Hematopoietic multipotent progenitor cell (in vitro differentiated cells): ENCODE data around the gene SFRP5. TPM values are rescaled to one million over a fixed set of nuclear protein-coding genes. Genes with fewer than 3 reads are reported as not detected.

Source experiments
- DNase-seq, 3 donors: peaks; one replicate each; pipeline ENCODE4 v3.0.0-alpha.2; 2011 to 2015; ENCODE audit warnings: low read depth in 2 of 3, low spot score in 2 of 3
- total RNA-seq: library from RNA; depleted of rRNA; stranded (reverse); fragments of >200 nt; gene quantifications from one replicate; pipeline ENCODE4 v1.2.3, GENCODE V29; 2012

Gene SFRP5
- total RNA-seq, 1 donor, result 1.9 TPM

- DNase-seq, result no peak
Measured at GRCh38 chr10:97743169-97743943, 28.4 kb downstream of the SFRP5 start.

DNA sequence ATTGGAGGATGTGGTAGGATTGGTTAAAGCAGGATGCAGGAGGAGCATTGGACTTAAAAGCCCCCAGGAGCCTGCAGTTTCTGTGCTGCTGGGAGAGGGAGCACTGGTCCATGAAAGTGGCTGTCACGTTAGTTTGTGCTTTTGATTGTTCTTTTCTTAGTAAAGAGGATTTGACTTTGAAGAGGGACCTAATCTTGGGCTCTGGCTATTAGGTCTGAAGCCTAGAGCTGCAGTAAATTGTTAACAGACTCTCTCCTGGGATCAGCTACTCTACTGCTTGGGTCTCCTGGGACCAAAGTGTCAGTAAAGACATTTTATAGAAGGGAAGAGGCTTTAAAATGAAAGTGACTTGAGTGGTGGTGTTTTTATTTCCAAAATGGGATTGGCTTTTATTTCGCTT lies 31.2 kb downstream of the SFRP5 start:
- no peak for DNase-seq

DNA sequence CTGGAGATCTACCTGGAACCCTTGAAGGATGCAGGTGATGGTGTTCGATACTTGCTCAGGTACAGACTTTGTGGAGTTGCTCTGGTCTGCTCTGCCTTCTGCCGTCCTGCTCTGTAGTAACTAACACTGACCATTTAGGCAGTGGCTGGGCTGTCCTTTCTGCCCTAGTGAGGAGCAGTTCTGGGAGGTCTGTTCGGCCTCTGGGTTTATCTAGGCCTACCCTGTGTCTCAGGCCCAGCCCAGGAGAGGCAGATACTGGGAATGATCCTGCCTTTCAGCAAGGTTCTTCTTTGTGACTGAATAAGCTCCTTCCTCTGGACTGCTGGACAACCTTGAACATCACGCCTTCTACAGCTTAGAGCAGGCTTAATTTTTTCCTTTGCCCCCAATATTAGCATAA lies 33.2 kb downstream of the SFRP5 start:
- no peak for DNase-seq

DNA sequence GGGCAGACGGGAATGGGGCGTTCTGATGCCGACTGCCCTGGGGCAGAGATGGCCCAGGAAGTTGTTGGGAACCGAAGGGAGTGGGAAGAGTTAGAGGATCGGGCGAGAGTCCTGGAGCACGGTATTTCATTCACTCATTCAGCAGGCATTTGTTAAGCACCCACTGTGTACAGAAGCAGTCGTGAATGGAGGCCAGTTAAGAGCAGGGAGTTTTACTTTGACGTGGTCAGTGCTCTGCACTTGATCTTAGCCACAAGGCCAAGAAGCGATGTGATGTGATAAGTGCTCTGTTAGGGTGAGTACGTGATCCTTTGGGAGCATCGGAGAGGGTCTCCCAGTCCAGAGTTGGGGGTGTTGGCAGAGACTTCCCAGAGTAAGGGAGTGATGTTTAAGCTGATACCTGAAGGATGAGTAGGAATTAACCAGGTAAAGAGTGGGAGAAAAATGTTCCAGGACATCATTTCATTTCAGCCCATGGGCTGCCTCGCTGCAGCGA lies 34.0 kb downstream of the SFRP5 start:
- no peak for DNase-seq

GRCh38 chr10:97736902-97737769 lies 34.7 kb downstream of the SFRP5 start, which contains the start of gene ZFYVE27:
TSS of gene ZFYVE27 (plus strand) at chr10:97737128. CDS start at chr10:97738478, 1,350 bp downstream.
- DNase-seq, result peak; percentile 93 to 96 (median 94)

- no peak for DNase-seq
Measured at GRCh38 chr10:97736403-97736901, 35.3 kb downstream of the SFRP5 start.

GRCh38 chr10:97734021-97734420 lies 37.8 kb downstream of the SFRP5 start:
- no peak for DNase-seq

DNA sequence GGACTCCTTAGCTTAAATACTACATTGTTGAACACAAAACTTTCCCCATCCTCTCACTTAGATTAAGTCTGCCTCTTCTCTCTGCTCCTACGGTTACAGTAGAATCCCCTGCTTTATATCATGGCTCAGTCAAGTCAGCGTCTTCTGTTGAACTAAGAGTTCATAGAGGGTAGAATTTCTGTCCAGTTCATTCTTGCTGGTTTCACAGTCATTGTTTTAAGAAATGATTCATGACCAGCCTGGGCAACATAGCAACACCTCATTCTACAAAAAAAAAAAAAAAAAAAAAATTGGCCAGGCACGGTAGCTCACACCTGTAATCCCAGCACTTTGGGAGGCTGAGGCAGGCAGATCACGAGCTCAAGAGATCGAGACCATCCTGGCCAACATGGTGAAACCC lies 38.5 kb downstream of the SFRP5 start:
- DNase-seq, result no peak

GRCh38 chr10:97732052-97732359 lies 39.8 kb downstream of the SFRP5 start:
- DNase-seq, result no peak

DNA sequence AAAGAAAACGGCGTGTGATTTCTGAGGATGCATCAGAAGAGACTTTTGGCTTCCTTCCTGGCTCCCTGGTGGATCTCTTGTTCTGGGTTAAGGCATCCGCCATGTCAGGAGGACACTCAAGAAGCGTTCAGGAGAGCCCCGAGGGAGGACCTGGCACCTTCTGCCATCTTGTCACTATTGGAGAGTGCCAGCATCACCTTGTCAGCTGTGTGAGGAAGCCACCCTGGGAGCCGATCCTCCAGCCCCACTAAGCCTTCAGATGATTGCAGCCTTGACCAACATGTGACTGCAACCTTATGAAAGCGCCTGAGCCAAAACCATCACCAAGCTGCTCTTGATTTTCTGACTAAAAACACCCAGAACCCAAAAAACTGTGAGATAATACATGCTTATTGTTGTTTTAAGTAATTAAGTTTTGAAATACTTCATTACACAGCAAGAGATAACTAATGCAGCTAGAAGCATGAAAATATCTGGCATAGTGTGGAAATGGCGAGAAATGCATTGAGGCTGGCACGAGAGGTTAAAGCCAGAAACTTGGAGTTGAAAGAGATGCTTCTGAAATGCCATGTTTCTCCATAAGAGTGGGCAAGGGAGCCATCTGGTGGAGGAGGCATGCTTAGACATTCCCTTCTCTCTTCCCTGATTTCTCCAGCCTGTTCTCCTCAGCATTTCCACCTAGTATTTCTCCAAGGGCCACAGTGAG lies 40.3 kb downstream of the SFRP5 start:
- peak; percentile 34 to 78 (median 61) for DNase-seq

DNA sequence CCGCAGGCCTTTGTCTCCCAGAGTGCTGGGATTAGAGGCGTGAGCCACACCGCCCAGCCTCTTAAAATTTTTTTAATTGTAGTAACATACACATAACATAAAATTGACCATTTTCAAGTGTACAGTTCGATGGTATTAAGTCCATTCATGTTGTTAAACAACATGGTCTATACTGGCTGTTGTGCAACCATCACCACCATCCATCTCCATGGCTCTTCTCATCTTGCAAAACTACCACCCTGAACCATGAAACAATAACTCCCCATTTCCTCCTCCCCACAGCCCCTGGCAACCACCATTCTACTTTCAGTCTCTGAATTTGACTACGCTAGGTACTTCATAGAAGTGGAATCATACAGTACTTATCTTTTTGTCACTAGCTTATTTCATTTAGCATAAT lies 42.8 kb downstream of the SFRP5 start:
- no peak for DNase-seq

GRCh38 chr10:97726636-97727178 lies 45.1 kb downstream of the SFRP5 start:
- DNase-seq, result no peak

- no peak for DNase-seq
Measured at GRCh38 chr10:97724341-97724941, 47.4 kb downstream of the SFRP5 start.

- no peak for DNase-seq
Measured at GRCh38 chr10:97723001-97723400, 48.8 kb downstream of the SFRP5 start.

DNA sequence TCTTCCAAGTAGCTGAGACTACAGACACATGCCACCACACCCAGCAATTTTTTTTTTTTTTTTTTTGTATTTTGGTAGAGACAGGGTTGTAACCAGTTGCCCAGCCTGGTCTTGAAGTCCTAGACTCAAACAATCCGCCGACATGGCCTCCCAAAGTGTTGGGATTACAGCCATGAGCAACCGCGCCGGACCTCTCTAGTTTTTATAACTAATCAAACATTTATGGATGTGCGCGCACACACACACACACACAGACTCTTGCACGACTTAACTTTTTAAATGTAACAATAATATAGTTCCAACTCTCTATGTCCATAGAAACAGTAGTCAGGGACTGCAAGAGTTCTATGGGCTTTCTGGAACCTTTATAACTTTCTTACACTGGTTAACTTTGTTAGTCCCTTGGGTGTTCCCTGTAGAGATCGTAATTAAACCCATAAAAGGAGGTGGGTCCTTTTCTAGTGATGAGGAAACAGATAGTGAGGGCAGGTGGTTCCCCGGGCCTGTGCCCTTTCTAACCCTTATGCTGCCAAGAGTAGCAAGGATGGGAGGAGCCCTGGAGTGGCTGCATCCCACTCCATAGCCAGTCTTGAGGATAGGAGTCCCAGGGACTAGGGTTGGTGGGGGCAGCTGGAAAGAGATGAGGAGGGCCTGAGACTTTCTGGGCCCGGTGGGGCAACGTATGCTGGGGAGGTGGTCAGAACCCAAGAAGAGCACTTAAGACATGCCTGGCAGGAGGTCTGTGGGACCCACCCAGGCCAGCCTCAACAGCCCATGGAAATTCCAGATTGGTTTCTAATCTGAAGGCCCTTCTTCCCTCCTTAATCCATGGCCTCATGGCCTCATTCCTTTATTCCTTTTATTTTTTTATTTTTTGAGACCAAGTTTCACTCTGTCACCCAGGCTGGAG lies 49.7 kb downstream of the SFRP5 start:
- no peak for DNase-seq

GRCh38 chr10:97719602-97720001 lies 52.2 kb downstream of the SFRP5 start:
- no peak for DNase-seq

- no peak for DNase-seq
Measured at GRCh38 chr10:97718659-97719142, 53.1 kb downstream of the SFRP5 start.

- no peak for DNase-seq
Measured at GRCh38 chr10:97718178-97718577, 53.6 kb downstream of the SFRP5 start.

DNA sequence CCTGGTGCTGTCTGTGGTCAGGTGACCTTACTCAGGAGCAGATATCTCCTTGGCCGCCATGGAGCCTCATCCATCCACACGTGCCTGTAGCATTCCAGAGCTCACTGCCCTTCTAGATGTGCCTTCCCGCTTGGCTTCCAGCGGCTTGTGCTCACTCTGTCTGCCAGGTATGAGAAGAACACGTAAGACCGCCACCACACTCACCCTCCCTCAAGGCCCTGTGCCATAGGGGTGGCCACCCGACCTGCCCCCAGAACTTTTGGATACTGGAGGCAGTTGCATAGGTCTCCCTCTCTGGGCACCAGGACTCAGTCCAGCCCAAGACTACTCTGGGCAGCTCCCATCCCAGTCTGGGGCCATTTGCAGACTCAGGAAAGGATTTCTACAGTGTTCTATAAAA lies 54.2 kb downstream of the SFRP5 start:
- DNase-seq, result no peak
